ENCODE data around the gene SYNDIG1.

Gene SYNDIG1

DNA sequence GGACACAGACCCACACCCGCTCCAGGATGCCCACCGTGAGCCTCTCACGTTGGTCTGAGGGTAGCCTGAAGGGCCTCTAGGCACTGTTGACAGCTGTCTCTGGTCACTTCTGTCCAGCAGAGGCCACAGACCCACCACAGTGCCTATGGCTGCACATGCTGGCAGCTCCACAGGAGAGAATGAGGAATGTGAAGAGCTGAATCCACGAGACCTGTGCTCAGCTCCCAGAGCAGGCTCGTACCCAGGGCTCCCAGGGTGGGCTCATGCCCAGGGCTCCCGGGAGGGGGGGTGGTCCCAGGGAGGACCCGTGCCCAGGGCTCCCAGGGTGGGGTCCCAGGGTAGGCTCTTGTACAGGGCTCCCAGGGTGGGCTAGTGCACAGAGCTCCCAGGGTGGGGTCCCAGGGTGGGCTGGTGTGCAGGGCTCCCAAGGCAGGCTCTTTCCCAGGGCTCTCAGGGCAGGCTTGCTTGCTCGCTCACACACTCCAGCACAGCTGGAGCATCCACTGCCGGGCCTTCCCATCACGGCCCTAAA lies 201.0 kb downstream of the SYNDIG1 start:
- TF ChIP-seq L3MBTL2 (conservative IDR thresholded peaks at IDR 0.05) (no peak), FOXK2 (IDR thresholded peaks at IDR 0.05) (no peak), TARDBP (IDR thresholded peaks at IDR 0.05) (no peak), FOXA1 (IDR thresholded peaks at IDR 0.05) (no peak), ELF4 (IDR thresholded peaks at IDR 0.05) (no peak)
- ChIA-PET CTCF (no interaction called here), POLR2A (no interaction called here)
- DNase-seq (ENCODE audit: extremely low spot score) = no peak

DNA sequence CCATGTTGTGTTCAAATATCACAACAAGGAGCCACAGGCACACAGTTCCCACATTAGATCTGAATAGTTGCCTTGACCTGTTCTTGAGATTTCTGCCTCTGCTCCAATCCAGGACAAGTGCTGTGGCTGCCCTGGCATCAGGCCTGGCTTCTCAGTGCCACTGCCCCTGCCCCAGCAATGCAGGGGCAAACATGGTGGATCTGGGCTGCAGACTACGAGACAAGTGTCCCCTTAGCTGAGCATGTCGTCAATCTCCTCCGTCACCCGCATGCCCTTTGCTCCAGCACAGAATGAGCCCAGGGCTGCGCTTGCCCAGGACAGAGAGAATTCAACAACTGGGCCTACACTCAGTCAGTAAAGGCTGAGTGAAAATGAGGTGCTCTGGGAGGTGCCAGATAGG lies 201.6 kb downstream of the SYNDIG1 start:
- no peak for DNase-seq (ENCODE audit: extremely low spot score)
- CTCF ChIA-PET = no interaction called here
- TF ChIP-seq CTBP1 (IDR thresholded peaks at IDR 0.05; ENCODE audit: borderline replicate concordance) (no peak), FOXK2 (IDR thresholded peaks at IDR 0.05) (no peak), TARDBP (IDR thresholded peaks at IDR 0.05) (no peak)
- POLR2A ChIA-PET = no interaction called here

DNA sequence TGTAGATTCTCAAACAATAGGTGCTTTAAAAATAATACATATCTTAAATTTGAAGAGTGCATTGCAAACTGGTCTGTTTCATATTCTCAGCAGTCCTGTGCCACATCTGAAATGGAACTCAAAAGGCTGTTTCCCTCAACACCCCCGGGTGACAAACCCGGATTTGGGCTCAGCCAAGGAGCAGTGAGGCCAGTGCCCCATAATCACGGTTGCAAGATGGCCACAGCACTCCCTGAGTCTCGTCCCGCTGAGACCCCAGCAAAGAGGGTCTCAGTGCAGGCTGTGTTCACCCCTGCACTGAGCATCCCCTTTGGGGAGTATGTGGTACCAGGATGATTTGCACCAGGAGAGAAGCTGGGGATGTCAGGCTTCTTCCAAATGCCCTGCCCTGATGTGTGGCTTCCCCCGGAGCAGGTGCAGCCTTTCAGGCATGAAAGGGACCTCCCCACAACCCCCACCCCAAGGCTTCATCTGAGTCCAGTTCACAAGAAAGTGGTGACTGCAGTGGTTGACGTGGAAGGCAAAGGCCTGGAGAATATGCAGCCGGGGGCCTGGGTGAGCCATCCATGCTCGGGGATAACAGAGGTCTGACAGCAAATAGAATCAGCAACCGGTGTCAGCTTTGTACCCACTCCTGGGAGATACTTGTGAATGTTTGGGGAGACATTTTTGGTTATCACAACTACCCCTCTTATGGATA lies 202.9 kb downstream of the SYNDIG1 start:
- POLR2A ChIA-PET = no interaction called here
- TF ChIP-seq, protein P1, sequence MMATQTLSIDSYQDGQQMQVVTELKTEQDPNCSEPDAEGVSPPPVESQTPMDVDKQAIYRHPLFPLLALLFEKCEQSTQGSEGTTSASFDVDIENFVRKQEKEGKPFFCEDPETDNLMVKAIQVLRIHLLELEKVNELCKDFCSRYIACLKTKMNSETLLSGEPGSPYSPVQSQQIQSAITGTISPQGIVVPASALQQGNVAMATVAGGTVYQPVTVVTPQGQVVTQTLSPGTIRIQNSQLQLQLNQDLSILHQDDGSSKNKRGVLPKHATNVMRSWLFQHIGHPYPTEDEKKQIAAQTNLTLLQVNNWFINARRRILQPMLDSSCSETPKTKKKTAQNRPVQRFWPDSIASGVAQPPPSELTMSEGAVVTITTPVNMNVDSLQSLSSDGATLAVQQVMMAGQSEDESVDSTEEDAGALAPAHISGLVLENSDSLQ (IDR thresholded peaks at IDR 0.05) = no peak
- TF ChIP-seq FOXM1 (IDR thresholded peaks at IDR 0.05; ENCODE audit: borderline replicate concordance) (no peak), CTBP1 (IDR thresholded peaks at IDR 0.05; ENCODE audit: borderline replicate concordance) (no peak), FOXK2 (IDR thresholded peaks at IDR 0.05) (no peak), TARDBP (IDR thresholded peaks at IDR 0.05) (no peak)
- DNase-seq (ENCODE audit: extremely low spot score) = no peak
- CTCF ChIA-PET = no interaction called here

DNA sequence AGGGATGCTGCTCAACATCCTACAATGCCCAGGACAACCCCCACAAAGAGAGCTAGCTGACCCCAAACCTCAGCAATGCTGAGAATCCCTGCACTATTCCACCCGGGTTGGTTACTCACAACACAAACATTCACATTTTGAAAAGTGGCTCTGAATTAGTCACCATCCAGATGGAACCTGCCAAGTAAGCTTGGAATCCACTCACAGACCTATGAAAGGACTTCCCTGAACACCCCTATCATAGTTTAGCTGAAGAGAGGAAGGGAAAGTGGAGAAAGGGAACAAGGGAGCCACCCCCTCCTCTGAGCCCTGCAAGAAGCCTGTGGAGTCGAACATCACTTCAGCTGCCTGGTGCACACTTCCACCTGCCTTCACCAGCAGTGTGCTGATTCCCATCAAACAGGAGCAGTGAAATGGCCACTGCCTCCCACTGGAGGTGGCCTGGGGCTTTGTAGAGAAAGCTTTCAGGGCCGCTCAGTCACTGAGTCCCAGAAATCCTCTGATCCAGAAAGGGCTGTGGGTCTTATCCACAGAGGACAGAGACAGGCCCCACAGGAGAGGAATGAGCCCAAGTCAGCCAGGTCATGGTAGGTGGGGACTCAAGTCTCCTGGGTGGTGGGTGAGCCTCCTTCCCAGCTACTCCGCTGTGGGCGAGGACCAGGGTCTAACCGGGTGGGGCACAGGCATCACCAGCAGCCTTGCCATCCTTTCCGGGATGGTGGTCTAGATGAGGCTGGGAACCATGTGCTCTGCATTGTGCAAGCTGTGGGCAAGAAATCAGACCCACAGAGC lies 203.7 kb downstream of the SYNDIG1 start:
- no peak for TF ChIP-seq ZNF384 (IDR thresholded peaks at IDR 0.05)
- TF ChIP-seq FOXM1 (IDR thresholded peaks at IDR 0.05; ENCODE audit: borderline replicate concordance) = no peak
- TF ChIP-seq LEF1 (IDR thresholded peaks at IDR 0.05; ENCODE audit: borderline replicate concordance) = no peak
- no peak for TF ChIP-seq L3MBTL2 (conservative IDR thresholded peaks at IDR 0.05)
- TF ChIP-seq, protein P1 (IDR thresholded peaks at IDR 0.05) = no peak
- TF ChIP-seq FOXA1 (IDR thresholded peaks at IDR 0.05) = no peak
- TF ChIP-seq FOXK2 (IDR thresholded peaks at IDR 0.05) = no peak
- no peak for TF ChIP-seq CTBP1 (IDR thresholded peaks at IDR 0.05; ENCODE audit: borderline replicate concordance)
- TF ChIP-seq ARNT (IDR thresholded peaks at IDR 0.05) = no peak
- TF ChIP-seq HDGF (IDR thresholded peaks at IDR 0.05; ENCODE audit: borderline replicate concordance) = no peak
- TF ChIP-seq ELF4 (IDR thresholded peaks at IDR 0.05) = no peak
- TF ChIP-seq SUZ12 (IDR thresholded peaks at IDR 0.05) = no peak
- no peak for TF ChIP-seq SP1 (IDR thresholded peaks at IDR 0.05)
- TF ChIP-seq TARDBP (IDR thresholded peaks at IDR 0.05) = no peak
- POLR2A ChIA-PET = no interaction called here
- CTCF ChIA-PET = no interaction called here
- DNase-seq (ENCODE audit: extremely low spot score) = no peak

DNA sequence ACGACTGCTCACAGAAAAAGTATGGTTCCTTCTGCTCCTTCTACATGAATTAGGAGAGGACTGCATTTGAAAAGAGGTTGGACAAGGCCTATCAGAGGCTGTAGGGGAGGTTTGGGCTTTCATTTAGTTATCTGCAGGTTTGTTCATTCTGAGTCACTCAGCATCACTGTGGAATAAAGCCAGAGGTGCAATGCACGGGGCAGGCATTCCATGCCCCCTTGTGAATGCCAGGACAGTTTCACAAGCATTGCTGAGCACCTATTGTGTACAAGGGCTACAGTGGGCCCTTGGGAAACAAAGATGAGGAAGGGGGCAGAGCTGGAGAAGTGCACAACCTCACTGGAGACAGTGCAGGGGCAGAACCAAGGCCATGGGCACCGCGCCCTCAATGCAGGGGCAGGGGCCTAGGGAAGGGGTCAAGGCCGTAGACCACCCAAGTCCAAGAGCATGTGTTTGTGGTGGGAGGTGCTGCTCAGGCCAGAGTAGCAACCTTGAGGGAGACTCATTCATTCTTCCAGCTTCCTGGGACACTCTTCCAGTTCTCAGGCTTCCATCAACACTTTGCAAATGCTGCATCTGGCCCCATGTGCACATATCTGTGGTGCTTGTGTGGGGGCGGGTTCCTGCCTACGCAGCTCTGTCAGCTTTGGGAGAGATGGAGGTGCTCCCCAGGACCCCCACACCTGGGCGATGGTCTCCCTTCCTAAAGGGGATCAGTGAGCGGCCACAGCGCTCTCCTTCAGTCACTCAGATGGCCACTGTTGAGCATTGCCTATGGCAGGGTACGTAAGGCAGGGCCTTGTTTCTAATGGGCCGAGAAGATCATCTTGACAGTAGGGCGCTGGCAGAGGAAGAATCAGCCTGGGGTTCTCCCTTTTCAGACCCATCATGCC lies 204.5 kb downstream of the SYNDIG1 start:
- CTCF ChIA-PET = no interaction called here
- TF ChIP-seq SUZ12 (IDR thresholded peaks at IDR 0.05) = no peak
- no peak for TF ChIP-seq FOXM1 (IDR thresholded peaks at IDR 0.05; ENCODE audit: borderline replicate concordance)
- TF ChIP-seq LEF1 (IDR thresholded peaks at IDR 0.05; ENCODE audit: borderline replicate concordance) = no peak

DNA sequence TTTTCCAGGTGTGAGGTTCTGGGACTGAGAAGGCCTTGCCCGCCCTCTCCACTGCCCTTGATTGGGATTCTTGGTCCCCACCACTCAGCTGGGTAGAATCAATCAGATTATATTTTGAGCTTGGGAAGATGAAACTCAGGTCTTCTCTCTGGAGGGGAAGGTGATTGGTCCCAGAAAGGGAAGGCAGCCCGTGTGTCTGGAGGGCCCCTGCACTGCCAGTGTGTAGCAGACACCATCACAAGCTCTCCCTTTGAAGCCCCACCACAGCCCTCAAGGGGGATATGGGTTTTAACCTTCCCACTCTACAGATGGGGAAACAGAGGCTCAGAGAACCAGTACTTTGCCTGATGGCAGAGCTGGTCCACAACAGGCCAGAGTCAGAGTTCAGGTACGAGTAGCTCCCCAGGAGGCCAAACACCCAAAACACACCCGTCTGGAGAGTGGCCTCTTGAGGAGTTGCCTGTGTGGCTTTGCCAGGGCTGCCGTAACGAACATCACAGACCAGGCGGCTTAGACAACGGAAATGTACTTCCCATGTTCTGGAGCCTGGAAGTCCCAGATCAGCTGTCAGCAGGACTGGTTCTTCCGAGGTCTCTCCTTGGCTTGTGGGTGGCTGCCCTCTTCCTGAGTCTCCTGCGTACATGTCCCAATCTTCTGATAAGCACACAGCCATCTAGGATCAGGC lies 205.6 kb downstream of the SYNDIG1 start:
- TF ChIP-seq FOXM1 (IDR thresholded peaks at IDR 0.05; ENCODE audit: borderline replicate concordance) = no peak
- TF ChIP-seq FOXA1 (IDR thresholded peaks at IDR 0.05) = no peak
- TF ChIP-seq SP1 (IDR thresholded peaks at IDR 0.05) = no peak
- TF ChIP-seq TARDBP (IDR thresholded peaks at IDR 0.05) = no peak
- TF ChIP-seq LEF1 (IDR thresholded peaks at IDR 0.05; ENCODE audit: borderline replicate concordance) = no peak
- no peak for TF ChIP-seq BHLHE40 (IDR thresholded peaks at IDR 0.05; ENCODE audit: borderline replicate concordance)
- TF ChIP-seq HDGF (IDR thresholded peaks at IDR 0.05; ENCODE audit: borderline replicate concordance) = no peak
- no peak for TF ChIP-seq L3MBTL2 (conservative IDR thresholded peaks at IDR 0.05)
- TF ChIP-seq ARNT (IDR thresholded peaks at IDR 0.05) = no peak
- TF ChIP-seq, protein P1 (IDR thresholded peaks at IDR 0.05) = no peak
- TF ChIP-seq NFRKB (IDR thresholded peaks at IDR 0.05) = no peak
- no peak for TF ChIP-seq ELF4 (IDR thresholded peaks at IDR 0.05)
- no peak for TF ChIP-seq ZNF384 (IDR thresholded peaks at IDR 0.05)
- no peak for TF ChIP-seq CTBP1 (IDR thresholded peaks at IDR 0.05; ENCODE audit: borderline replicate concordance)
- TF ChIP-seq SUZ12 (IDR thresholded peaks at IDR 0.05) = no peak
- no peak for TF ChIP-seq FOXK2 (IDR thresholded peaks at IDR 0.05)
- CTCF ChIA-PET = no interaction called here
- no peak for DNase-seq (ENCODE audit: extremely low spot score)
- POLR2A ChIA-PET = no interaction called here

More for the DNA sequence above, 204.5 kb downstream of the SYNDIG1 start:
- no peak for DNase-seq (ENCODE audit: extremely low spot score)
- POLR2A ChIA-PET = no interaction called here
